Left renal cortex interstitium (tissue), 4 donors: ENCODE measurements around the gene SRSF4. TPM values are rescaled to one million over a fixed set of nuclear protein-coding genes. Genes with fewer than 3 reads are reported as not detected.

ENCODE experiments used
- DNase-seq, 4 donors: peaks; one replicate each; pipeline ENCODE4 v3.0.0-alpha.2; 2013; ENCODE audit warnings: low read depth in 4 of 4, low spot score in 2 of 4, missing footprints in 1 of 4
- polyA plus RNA-seq, 4 donors: library from polyadenylated mRNA; unstranded; fragments of 120-200 nt; gene quantifications; one replicate each; pipeline ENCODE4 v1.2.1, GENCODE V29; 2013; ENCODE audit not compliant: insufficient read length in 4 of 4

The SRSF4 gene
- polyA plus RNA-seq, 4 donors: 96.5 to 146 (median 118) TPM

DNA sequence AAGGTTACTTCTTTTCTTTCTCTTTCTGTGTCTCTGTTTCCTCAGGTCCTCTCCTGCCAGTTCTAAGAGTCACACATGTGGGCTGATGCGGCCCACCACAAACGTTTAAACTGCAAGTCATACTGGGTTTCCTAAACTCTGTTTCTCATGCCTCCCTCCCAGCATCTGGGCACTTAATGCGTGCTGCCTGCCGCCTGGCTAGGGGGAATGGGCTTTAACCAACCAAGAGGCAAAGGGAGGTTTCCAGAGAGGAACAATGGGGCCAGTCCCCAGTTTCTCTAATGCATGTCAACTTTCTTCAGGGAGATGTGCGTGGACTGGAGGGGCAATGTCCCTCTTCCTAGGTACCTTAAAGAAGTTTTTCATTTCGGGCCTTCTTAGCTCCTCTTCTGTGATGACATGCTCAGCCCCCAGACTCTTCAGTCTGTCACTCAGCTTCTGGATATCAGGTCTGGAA lies 19.9 kb upstream of the SRSF4 start:
- no peak for DNase-seq

- no peak for DNase-seq
These were observed 19.4 kb upstream of the SRSF4 start for GRCh38 chr1:29200906-29201594.

DNA sequence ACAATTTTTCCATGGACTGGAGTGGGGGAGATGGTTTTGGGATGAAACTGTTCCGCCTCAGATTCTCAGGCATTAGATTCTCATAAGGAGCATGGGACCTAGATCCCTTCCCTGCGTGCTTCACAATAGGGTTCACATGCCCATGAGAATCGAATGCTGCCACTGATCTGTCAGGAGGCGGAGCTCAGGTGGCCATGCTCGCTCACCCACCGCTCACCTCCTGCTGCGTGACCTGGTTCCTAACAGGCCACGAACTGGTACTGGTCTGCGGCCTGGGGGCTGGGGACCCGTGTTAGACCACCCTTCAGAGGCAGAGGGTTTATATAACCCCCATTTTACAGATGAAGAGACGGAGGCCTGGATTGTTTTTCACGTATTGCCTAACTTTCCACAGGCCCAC lies 16.3 kb upstream of the SRSF4 start:
- DNase-seq: no peak

DNA sequence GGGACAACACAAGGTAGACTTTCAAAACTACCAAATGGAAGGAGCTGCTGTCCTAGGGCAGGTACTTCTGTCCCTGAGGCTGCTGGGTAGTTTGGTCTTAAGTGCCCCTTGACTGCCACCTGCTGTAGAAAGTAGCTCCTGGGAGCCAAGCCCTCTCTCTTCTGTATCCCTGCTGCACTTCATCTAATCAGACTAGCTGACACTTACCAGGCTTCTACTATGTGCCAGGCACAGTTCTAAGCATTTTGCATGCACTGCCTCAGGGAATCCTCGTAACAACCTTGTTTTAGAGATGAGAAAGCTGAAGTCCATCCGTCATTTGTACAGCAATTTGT lies 15.9 kb upstream of the SRSF4 start:
- DNase-seq: no peak

DNA sequence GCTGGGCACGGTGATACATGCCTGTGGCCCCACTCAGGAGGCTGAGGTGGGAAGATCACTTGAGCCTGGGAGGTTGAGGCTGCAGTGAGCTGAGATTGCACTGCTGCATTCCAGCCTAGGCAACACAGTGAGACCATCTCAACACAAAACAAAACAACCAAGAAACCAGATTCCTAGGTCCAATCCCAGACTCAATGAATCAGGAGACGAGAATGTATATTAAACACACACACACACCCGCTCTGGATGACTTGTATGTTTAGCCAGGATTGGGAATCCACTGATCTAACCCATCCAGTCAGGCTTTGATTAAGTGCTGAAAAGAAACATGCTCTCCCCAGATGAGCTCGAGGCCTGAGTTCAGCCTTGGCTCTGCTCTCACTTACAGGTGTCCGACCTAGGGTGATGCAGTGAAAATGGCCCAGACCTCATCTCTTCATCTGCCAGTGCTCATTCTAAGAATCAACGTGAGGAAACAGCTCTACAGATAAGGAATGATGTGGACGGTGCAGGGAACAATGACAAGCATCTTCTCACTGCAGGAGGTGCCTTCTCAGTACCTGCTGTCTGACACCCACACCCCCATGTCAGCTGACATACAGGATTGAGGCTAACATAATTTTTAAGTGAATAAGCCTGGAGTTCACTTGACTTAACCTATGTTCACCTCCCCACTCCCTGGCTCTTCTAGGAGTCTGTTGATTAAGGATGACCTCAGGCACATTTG lies 15.3 kb upstream of the SRSF4 start:
- no peak for DNase-seq

- no peak for DNase-seq
These were observed 14.2 kb upstream of the SRSF4 start for GRCh38 chr1:29195881-29196291.

- DNase-seq: no peak
These were observed 12.3 kb upstream of the SRSF4 start for GRCh38 chr1:29193879-29194455.

GRCh38 chr1:29190718-29191117 lies 9.0 kb upstream of the SRSF4 start:
- no peak for DNase-seq

- no peak for DNase-seq
These were observed 5.0 kb upstream of the SRSF4 start for GRCh38 chr1:29186707-29187106.

- DNase-seq: no peak
These were observed 4.6 kb upstream of the SRSF4 start for GRCh38 chr1:29186252-29186651.

DNA sequence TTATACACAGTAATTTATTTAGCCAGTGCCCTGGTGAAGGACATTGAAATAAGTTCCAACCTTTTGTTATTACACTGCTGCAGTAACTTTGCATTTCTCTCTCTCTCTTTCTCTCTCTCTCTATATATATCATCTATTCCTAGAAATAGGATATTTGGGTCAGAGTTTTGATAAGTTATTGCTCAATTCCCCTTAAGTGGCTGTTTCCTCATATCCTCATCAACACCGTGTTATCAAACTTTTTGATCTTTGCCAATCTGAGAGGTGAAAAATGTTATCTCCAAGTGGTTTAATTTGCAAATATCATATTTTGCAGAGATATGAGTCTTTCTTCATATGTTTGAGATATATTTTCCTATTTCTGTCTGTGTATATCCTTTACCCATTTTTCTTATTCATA lies 1.6 kb upstream of the SRSF4 start:
- no peak for DNase-seq

GRCh38 chr1:29180497-29181412 lies 945 bp downstream of the SRSF4 start:
- peak in 1 of 4 donors; percentile 47 for DNase-seq

- no peak for DNase-seq
These were observed 2.0 kb downstream of the SRSF4 start for GRCh38 chr1:29179641-29180184.

DNA sequence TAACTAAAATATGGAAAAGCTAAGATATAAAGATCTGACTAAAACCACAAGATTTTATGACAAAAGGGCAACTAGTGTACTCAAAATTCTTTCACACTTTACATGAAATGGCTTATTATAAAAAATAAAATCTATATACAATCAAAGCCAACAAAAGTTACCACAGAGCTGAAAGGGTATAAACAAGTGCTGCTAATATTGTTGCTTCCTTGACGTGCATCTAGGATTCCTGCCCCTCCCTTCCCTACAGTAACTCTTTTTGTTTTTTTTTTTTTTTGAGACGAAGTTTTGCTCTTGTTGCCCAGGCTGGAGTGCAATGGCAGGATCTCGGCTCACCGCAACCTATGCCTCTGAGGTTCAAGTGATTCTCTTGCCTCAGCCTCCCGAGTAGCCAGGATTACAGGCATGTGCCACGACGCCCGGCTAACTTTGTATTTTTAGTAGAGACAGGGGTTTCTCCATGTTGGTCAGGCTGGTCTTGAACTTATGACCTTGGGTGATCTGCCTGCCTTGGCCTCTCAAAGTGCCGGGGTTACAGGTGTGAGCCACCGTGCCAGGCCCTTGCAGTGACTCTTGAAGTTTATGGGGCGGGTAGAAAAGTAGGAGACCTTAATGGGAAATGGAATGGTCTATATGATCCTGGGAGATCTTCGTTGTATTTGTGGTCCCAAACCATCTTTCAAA lies 4.5 kb downstream of the SRSF4 start:
- DNase-seq: no peak

- no peak for DNase-seq
These were observed 5.1 kb downstream of the SRSF4 start for GRCh38 chr1:29176576-29176975.

- no peak for DNase-seq
These were observed 9.2 kb downstream of the SRSF4 start for GRCh38 chr1:29172415-29172939.

DNA sequence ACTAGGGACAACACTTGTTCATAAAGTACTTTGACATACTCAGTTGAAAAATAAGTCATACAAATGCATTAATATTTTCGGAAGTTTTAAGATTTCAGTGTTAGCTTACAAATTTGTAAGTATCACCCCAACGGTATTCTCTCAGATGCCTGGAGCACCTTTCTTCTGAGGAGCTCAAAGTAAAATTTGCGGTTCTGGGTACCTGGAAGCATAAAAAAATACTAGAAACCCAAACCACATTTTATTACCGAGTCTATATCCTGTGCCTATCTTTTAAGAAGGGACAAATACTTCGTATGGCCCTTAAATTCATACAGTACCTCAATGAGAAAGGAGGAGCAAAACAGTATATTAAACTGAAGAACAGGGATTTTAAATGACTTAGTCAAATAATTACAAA lies 10.2 kb downstream of the SRSF4 start:
- no peak for DNase-seq

GRCh38 chr1:29171089-29171488 lies 10.6 kb downstream of the SRSF4 start:
- DNase-seq: no peak

DNA sequence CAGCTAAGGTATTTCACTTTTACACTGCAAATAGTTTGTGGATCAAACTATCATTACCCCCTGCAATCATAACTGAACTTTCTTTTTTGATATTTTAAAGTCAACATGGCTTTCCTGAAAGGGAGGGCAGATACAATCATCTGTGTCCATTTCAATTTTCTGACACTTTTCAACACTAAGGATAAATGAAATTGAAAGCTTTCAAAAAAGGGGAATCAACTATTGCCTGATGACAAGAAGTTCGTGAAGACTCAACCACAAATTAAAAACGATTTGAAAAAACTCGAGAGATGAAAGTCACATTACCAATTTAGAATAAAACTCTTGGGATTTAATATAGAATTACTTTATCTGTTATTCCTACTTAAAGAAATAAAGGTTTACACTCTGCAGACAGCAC lies 11.7 kb downstream of the SRSF4 start:
- no peak for DNase-seq

- DNase-seq: no peak
These were observed 13.8 kb downstream of the SRSF4 start for GRCh38 chr1:29167904-29168303.
